Measurements from ENCODE around the gene SALL1. TPM values are rescaled to one million over a fixed set of nuclear protein-coding genes. Genes with fewer than 3 reads are reported as not detected.

The SALL1 gene
- total and polyA plus RNA-seq, 2 of the 8 experiments (the other 6 are each of a cell fraction or from before 2014, with no cell fraction given) = 33.7 to 56.8 TPM

DNA sequence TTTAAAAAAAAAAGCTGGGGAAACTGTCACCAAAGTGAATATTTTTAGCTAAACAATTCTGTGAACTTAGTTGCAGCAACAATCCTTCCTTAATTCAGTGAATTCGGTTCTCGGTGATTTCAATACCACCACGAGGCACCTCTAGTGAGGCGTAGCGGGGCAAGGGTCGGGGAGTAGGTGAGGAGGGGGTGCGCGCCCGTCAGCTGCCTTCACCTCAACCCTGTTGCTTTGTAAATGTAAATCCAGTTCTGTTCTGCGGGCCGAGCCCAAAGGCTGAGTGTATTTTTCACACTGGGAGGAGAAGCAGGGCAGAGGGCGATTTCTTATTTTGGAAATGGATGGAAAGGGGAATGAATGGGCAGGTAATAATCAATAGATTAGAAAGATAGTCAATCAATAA lies 17.4 kb downstream of the SALL1 start:
- Histone ChIP-seq H3K4ac (replicated peaks; ENCODE audit: insufficient read length, low read depth, low read length) (no peak overlapping the region), H3K14ac (ENCODE audit: insufficient read length) (no peak overlapping the region), H3K27me3 (replicated peaks in 1 of 4; ENCODE audit: control insufficient read depth in 3 of 4, extremely low read depth in 1 of 4, insufficient read depth in 3 of 4, low read length in 3 of 4) (no peaks in the 10 kb centered on the region), H3K4me3 (ENCODE audit: extremely low read depth in 1 of 4, insufficient read depth in 2 of 4, low read depth in 3 of 4, low read length in 4 of 4) (peak overlapping the region; percentile 58 to 70 (median 66); a peak in 7 of 8 replicates), H2AFZ (ENCODE audit: low read length) (no peak overlapping the region), H3K36me3 (ENCODE audit: control insufficient read depth in 2 of 4, insufficient read depth in 4 of 4, low read length in 3 of 4) (peaks cover 3 to 35% (median 15%) of the 10 kb centered on the region in 4 experiments), H3K27ac (ENCODE audit: low read depth, low read length) (no peak overlapping the region), H2BK5ac (ENCODE audit: low read depth, low read length) (0 out of 2 replicates have a peak overlapping the region, but pooled peaks have one; percentile 1), H2BK12ac (ENCODE audit: low read depth, low read length) (no peak overlapping the region), H3K4me1 (replicated peaks in 1 of 4; ENCODE audit: control insufficient read depth in 3 of 4, insufficient read depth in 4 of 4, low read length in 3 of 4) (peaks cover 1 to 5% (median 3%) of the 10 kb centered on the region in 4 experiments; a peak in 5 of 7 replicates), H4K5ac (ENCODE audit: insufficient read length, low read depth, low read length) (no peak overlapping the region), H3K79me1 (ENCODE audit: low read depth, low read length) (peaks cover 9% of the 10 kb centered on the region; the same call in 1 of the 2 replicates), H3K23ac (ENCODE audit: insufficient read length) (no peak overlapping the region), H3K9ac (replicated peaks in 1 of 4; ENCODE audit: extremely low read depth in 1 of 4, low read depth in 3 of 4, low read length in 3 of 4) (no peak overlapping the region), H4K20me1 (replicated peaks in 1 of 2; ENCODE audit: control insufficient read depth in 1 of 2, insufficient read depth in 2 of 2, low read length in 2 of 2) (peaks cover 7 to 8% of the 10 kb centered on the region in 2 experiments), H4K91ac (replicated peaks; ENCODE audit: insufficient read length, low read length) (no peak overlapping the region), H2BK15ac (ENCODE audit: low read length) (no peak overlapping the region), H4K8ac (ENCODE audit: extremely low read depth, insufficient read depth, low read length) (no peak overlapping the region), H3K18ac (ENCODE audit: extremely low read depth, low read length) (peak overlapping the region; percentile 51; the same call in 1 of the 2 replicates), H3K56ac (replicated peaks; ENCODE audit: insufficient read length, low read depth, low read length) (no peak overlapping the region), H2AK5ac (ENCODE audit: low read depth, low read length) (no peak overlapping the region), H2BK20ac (ENCODE audit: low read length) (no peak overlapping the region), H3K79me2 (ENCODE audit: control insufficient read depth in 1 of 2, insufficient read depth in 2 of 2, low read length in 2 of 2) (peaks cover 0 to 17% of the 10 kb centered on the region in 2 experiments; a peak in 2 of 4 replicates), H3K23me2 (ENCODE audit: low read depth, low read length) (peaks cover 11% of the 10 kb centered on the region), H2BK120ac (replicated peaks; ENCODE audit: low read depth, low read length) (no peak overlapping the region), H3K4me2 (ENCODE audit: insufficient read depth in 1 of 2, low read depth in 2 of 2, low read length in 2 of 2) (peak overlapping the region; percentile 77 to 92), H3K9me3 (ENCODE audit: insufficient read depth in 2 of 2, low read depth in 1 of 2, low read length in 1 of 2) (no peaks in the 10 kb centered on the region)
- ChIA-PET CTCF (ENCODE audit: partially characterized antibody) (interaction anchor here (1.0 to 1.9 kb wide), 5 partner anchors 8 to 222 kb away, joined by 3 to 9 read pairs (median 4); no protein-coding TSS in a partner anchor), POLR2A (ENCODE audit: partially characterized antibody) (interaction anchor here (1.0 to 4.9 kb wide), 5 partner anchors 16 to 92 kb away, joined by 3 to 28 read pairs (median 6); partner anchors contain the start of gene SALL1)
- DNase-seq (ENCODE audit: low read depth in 1 of 2, low spot score in 2 of 2) (peak in 1 of 2 experiments; percentile 51), FAIRE-seq (peak; percentile 32)
- TF ChIP-seq TAF1 (IDR thresholded peaks at IDR 0.05; ENCODE audit: low read depth, low read length) = no peak
- TF ChIP-seq, protein P1, sequence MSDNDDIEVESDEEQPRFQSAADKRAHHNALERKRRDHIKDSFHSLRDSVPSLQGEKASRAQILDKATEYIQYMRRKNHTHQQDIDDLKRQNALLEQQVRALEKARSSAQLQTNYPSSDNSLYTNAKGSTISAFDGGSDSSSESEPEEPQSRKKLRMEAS (IDR thresholded peaks at IDR 0.05) = 0 out of 2 replicates have a peak, but pooled peaks have one; percentile 24
- 3% methylated on average over 12 of the region's 12 CpGs; no CpG with 5 or more reads in 1 of the 2 experiments for WGBS, 2 experiments (ENCODE audit: extremely low coverage in 1 of 2, insufficient coverage in 1 of 2, insufficient read length in 1 of 2, insufficient replicate concordance in 2 of 2, low coverage in 1 of 2, low lambda C conversion rate in 2 of 2, missing lambda C conversion rate in 1 of 2)

Data from H1 (cell line).